Measurements from ENCODE around the gene ZFAND3.
"Not testable (repeated sequence)": the region's sequence is repeated elsewhere in the genome, so short reads cannot be mapped to it uniquely, and the experiment has no call there.

ZFAND3 gene

GRCh38 chr6:37960139-37960935 lies 140.8 kb downstream of the ZFAND3 start:
- TF ChIP-seq CTCF (conservative IDR thresholded peaks at IDR 0.05; ENCODE audit: low read depth, low read length): no peak
- H3K4me3 ChIP-seq (ENCODE audit: low read depth, low read length): no peak overlapping the region
- DNase-seq (ENCODE audit: low read depth): no peak

DNA sequence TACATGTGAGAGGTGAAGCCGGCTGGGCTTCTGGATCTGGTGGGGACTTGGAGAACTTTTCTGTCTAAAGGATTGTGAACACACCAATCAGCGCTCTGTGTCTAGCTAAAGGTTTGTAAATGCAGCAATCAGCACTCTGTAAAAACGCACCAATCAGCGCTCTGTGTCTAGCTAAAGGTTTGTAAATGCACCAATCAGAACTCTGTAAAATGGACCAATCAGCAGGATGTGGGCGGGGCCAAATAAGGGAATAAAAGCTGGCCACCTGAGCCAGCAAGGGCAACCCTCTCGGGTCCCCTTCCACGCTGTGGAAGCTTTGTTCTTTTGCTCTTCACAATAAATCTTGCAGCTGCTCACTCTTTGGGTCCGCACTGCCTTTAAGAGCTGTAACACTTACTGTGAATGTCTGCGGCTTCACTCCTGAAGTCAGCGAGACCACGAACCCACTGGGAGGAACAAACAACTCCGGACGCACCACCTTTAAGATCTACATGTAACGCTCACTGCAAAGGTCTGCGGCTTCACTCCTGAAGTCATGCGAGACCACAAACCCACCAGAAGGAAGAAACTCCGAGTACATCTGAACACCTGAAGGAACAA lies 143.1 kb downstream of the ZFAND3 start:
- not testable (repeated sequence) for H3K4me3 ChIP-seq (ENCODE audit: low read depth, low read length); DNase-seq (ENCODE audit: low read depth)

DNA sequence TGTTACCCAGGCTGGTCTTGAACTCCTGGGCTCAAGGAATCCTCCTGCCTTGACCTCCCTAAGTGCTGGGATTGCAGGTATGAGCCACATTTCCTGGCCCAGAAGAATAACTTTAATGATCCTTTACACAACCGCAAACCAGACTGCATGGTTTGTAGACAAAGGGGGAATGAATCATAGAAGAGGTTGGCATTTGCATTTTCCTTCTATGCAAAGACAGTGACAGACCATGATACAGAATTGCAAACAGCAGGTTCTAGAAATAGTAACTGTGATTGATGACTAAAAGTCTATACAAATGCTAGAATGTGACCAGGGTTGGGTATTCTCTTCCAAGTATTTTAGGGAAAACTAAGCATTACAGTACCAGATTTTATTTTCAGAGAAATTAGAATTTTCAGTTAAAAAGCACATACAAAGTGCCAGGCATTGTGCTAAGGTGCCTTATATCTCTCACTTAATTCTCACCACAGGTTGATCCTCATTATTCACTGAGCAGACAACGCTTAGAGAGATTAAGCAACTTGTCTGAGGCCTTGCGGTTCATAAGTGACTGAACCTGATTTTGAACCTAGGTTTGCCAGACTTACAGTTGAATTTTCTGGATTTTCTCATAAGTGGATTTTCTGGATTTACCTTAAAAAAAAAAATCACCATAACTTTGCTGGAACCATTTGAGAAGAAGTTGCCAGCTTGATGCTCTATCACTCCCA lies 146.6 kb downstream of the ZFAND3 start:
- H3K4me3 ChIP-seq (ENCODE audit: low read depth, low read length): no peak overlapping the region
- no peak for TF ChIP-seq CTCF (conservative IDR thresholded peaks at IDR 0.05; ENCODE audit: low read depth, low read length)
- peak; percentile 28 for DNase-seq (ENCODE audit: low read depth)

- no peak for TF ChIP-seq CTCF (conservative IDR thresholded peaks at IDR 0.05; ENCODE audit: low read depth, low read length)
- DNase-seq (ENCODE audit: low read depth): no peak
These were observed 147.3 kb downstream of the ZFAND3 start for GRCh38 chr6:37966801-37967200.

GRCh38 chr6:37967651-37968050 lies 148.1 kb downstream of the ZFAND3 start:
- H3K4me3 ChIP-seq (ENCODE audit: low read depth, low read length): no peak overlapping the region
- no peak for DNase-seq (ENCODE audit: low read depth)
- TF ChIP-seq CTCF (conservative IDR thresholded peaks at IDR 0.05; ENCODE audit: low read depth, low read length): no peak

More at GRCh38 chr6:37966801-37967200, 147.3 kb downstream of the ZFAND3 start:
- H3K4me3 ChIP-seq (ENCODE audit: low read depth, low read length): no peak overlapping the region

- DNase-seq (ENCODE audit: low read depth): no peak
- no peak overlapping the region for H3K4me3 ChIP-seq (ENCODE audit: low read depth, low read length)
- TF ChIP-seq CTCF (conservative IDR thresholded peaks at IDR 0.05; ENCODE audit: low read depth, low read length): no peak
These were observed 151.7 kb downstream of the ZFAND3 start for GRCh38 chr6:37971266-37971665.

DNA sequence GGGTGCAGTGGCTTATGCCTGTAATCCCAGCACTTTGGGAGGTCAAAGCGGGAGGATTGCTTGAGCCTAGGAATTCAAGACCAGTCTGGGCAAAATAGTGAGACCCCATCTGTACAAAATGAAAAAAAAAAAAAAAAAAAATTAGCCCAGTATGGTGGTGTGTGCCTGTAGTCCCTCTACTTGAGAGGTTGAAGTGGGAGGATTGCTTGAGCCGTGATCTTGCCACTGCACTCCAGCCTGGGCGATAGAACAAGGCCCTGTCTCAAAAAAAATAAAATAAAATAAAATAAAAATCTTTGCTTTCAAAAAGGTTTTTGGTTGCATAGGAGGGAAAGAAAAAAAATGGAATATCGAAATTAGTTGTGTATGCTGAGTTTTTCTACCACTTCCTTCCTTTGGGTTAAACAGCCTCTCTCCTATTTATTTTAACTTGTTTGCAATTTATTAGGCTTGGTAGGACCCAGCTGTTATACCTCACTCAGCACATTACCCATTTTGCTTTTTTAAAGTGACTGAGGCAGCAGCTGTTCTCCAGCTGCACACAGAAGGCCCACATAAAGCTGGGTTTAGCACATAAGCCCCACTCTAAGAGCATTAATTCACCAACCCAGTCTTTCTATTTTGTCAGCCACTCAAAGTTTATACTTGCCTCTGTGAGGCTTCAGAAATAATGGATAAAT lies 152.3 kb downstream of the ZFAND3 start:
- TF ChIP-seq CTCF (conservative IDR thresholded peaks at IDR 0.05; ENCODE audit: low read depth, low read length): no peak
- no peak overlapping the region for H3K4me3 ChIP-seq (ENCODE audit: low read depth, low read length)
- DNase-seq (ENCODE audit: low read depth): no peak

Data from choroid plexus epithelial cell (primary cell).